BJ (cell line): ENCODE results near the gene ZER1. TPM values are rescaled to one million over a fixed set of nuclear protein-coding genes. Genes with fewer than 3 reads are reported as not detected.

Source experiments
- CTCF ChIA-PET: fragments of 350-600 bp; formaldehyde crosslinking; extraction: SDS; loops from one replicate; lab custom pipeline; 2021; ENCODE audit warnings: antibody characterized with exemption, inconsistent platforms; lab: Yijun Ruan, JAX
- POLR2A ChIA-PET: fragments of 300-600 bp; sonication (Branson Sonifier 250); formaldehyde crosslinking; extraction: SDS; loops from one replicate; lab custom pipeline; 2021; ENCODE audit warnings: antibody characterized with exemption; lab: Charles Lee
- DNase-seq: peaks from one replicate; pipeline ENCODE4 v3.0.0-alpha.2; 2011; ENCODE audit warnings: low read depth
- H3K27me3 ChIP-seq: 2 replicates; pipeline ENCODE4 v1.6.0; 2011; ENCODE audit warnings: low read length; ENCODE audit not compliant: control insufficient read depth, insufficient read depth
- H3K36me3 ChIP-seq: 2 replicates; pipeline ENCODE4 v1.5.1; 2011; ENCODE audit warnings: low read length; ENCODE audit not compliant: control insufficient read depth, insufficient read depth
- H3K4me3 ChIP-seq: 2 replicates; pipeline ENCODE4 v1.5.1; 2011; ENCODE audit warnings: low read depth, mild to moderate bottlenecking, control low read depth, low read length
- polyA plus RNA-seq: library from polyadenylated mRNA; depleted of rRNA; stranded (reverse); fragments of >200 nt; gene quantifications from 2 replicates; pipeline ENCODE4 v1.2.3, GENCODE V29; 2011
- TF ChIP-seq, protein P1 (sequence below): IDR thresholded peaks from 2 replicates; pipeline ENCODE4 v1.5.1; 2011; ENCODE audit warnings: low read depth, mild to moderate bottlenecking, control low read depth, inconsistent platforms, low read length, moderate library complexity; ENCODE audit not compliant: insufficient read depth

The ZER1 gene
- polyA plus RNA-seq, 1 experiment = 64.5 TPM

DNA sequence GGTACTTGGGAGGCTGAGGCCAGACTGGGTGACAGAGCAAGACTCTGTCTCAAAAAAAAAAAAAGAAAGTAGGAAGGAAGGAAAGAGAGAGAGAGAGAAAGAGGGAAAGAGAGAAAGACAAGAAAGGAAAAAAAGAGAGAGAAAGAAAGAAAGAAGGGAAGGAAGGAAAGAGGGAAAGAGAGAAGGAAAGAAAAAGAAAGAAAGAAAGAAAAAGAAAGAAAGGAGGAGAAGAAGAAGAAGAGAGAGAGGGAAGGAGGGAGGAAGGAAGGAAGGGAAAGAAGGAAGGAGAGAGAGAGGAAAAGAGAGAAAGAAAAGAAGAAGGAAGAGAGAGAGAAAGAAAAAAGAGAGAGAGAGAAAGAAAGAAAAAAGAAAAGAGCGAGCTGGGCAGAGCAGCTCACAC lies 3.1 kb upstream of the ZER1 start:
- no peak for DNase-seq
- TF ChIP-seq, protein P1, sequence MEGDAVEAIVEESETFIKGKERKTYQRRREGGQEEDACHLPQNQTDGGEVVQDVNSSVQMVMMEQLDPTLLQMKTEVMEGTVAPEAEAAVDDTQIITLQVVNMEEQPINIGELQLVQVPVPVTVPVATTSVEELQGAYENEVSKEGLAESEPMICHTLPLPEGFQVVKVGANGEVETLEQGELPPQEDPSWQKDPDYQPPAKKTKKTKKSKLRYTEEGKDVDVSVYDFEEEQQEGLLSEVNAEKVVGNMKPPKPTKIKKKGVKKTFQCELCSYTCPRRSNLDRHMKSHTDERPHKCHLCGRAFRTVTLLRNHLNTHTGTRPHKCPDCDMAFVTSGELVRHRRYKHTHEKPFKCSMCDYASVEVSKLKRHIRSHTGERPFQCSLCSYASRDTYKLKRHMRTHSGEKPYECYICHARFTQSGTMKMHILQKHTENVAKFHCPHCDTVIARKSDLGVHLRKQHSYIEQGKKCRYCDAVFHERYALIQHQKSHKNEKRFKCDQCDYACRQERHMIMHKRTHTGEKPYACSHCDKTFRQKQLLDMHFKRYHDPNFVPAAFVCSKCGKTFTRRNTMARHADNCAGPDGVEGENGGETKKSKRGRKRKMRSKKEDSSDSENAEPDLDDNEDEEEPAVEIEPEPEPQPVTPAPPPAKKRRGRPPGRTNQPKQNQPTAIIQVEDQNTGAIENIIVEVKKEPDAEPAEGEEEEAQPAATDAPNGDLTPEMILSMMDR = no peak
- ChIA-PET POLR2A (no interaction called here), CTCF (no interaction called here)
- H3K36me3 ChIP-seq = no peaks in the 10 kb centered on the region
- no peak overlapping the region for H3K4me3 ChIP-seq
- H3K27me3 ChIP-seq = no peaks in the 10 kb centered on the region

DNA sequence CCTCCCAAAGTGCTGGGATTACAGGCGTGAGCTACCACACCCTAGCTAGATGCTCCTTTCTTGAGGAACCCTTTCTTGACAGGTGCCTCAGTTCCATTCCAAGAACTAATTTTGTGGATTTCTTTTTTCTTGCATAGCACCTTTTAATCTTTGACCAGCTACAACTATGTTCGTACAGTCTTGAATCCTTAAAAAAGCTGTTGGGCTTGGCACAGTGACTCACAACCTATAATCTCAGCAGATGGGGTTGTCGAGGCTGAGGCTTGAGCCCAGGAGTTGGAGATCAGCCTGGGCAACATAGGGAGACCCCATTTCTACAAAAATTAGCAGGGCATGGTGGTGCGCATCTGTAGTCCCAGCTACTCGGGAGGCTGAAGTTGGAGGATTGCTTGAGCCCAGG lies 1.3 kb upstream of the ZER1 start:
- TF ChIP-seq, protein P1 = no peak
- Histone ChIP-seq H3K27me3 (no peaks in the 10 kb centered on the region), H3K36me3 (peaks cover 1% of the 10 kb centered on the region; the same call in 1 of the 2 replicates), H3K4me3 (no peak overlapping the region)
- POLR2A ChIA-PET = no interaction called here
- CTCF ChIA-PET = interaction anchor here (1.7 kb wide), 1 partner anchor 9 kb away, joined by 5 read pairs; no protein-coding TSS in a partner anchor
- DNase-seq = no peak

DNA sequence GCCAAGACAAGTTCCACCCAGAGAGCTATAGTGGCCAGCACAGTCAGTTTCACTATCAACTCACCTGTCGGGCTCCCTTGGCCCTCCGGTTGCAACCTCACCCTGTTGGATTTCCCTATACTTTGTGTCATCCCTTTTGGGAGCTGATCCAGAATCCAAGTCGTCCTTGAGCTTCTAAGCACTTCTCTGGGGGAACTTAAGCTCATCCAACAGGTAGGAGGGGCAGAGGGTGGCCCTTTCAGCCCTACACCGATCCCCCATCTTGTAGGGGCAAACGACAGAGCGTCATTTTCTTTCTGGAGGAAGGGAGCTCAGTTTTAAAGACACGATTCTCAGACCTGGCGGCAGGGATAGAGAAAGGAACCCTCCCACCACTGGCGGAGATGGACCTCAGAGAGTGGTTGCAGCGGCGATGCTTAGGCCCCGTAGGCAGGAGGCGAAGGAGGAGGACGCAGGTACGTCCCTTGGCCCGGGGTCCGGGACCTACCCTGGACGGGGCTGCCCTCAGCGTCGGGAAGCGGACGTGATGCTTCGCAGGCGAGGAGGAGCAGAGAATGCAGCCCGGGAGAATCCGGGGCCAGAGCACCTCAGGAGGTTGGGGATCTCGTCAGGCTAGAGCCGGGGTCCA lies 519 bp downstream of the ZER1 start:
- Histone ChIP-seq H3K36me3 (peaks cover 1% of the 10 kb centered on the region; the same call in 1 of the 2 replicates), H3K4me3 (peak overlapping the region; percentile 69), H3K27me3 (no peaks in the 10 kb centered on the region)
- ChIA-PET POLR2A (no interaction called here), CTCF (interaction anchor here (0.7 to 1.6 kb wide), 5 partner anchors 9 to 647 kb away, joined by 3 to 5 read pairs (median 4); partner anchors contain the start of gene ENDOG)
- TF ChIP-seq, protein P1 = no peak
- DNase-seq = no peak

DNA sequence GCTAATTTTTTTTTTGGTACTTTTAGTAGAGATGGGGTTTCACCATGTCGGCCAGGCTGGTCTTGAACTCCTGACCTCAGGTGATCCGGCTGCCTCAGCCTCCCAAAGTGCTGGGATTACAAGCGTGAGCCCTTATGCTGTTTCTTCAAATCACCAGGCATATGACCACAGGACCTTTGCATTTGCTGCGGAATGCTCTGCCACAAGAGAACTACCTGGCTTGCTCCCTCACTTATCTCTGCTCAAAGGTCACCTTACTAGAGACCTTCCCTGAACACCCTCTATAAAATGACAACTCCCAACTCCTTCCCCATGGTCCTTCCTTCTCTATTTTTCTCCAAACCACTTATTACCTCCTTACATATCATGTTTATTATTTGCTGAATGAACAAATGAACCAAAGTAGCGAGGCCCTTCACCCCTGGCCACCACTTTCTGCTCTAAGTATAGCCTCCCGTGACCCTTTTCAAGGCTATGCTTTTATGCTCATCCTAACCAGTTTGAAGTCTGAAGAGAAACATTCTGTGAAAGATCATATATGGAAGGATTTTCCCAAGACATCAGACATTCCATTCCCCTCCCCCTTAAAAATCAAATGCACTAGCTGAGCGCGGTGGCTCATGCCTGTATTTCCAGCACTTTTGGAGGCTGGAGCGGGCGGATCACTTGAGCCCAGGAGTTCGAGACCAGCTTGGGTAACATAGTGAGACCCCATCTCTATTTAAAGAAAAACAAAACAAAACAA lies 1.3 kb downstream of the ZER1 start:
- Histone ChIP-seq H3K36me3 (peaks cover 1% of the 10 kb centered on the region), H3K4me3 (peak overlapping the region; percentile 69), H3K27me3 (no peaks in the 10 kb centered on the region)
- no peak for DNase-seq
- ChIA-PET POLR2A (no interaction called here), CTCF (interaction anchor here (0.7 to 1.6 kb wide), 4 partner anchors 9 to 646 kb away, joined by 3 to 5 read pairs (median 4); partner anchors contain the start of gene ENDOG)
- TF ChIP-seq, protein P1 = no peak

DNA sequence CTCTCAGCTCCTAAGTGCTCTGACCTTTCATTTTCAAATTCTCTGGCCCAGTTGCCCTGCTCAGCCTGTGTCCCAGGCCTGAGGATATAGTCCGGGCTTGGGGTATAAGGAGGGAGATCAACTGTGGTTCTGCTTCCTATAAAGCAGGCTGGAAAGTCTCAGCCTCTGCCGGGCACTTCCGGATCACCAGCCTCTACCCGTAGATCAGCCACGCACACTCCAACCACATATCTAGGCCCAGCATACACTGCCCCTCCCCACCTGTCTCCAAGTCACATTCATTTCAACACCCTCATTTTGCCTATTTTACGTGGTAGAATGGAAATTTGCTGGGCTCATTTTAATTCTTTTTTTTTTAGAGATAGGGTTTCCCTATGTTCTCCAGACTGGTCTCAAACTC lies 3.1 kb downstream of the ZER1 start:
- H3K4me3 ChIP-seq = no peak overlapping the region
- H3K36me3 ChIP-seq = peaks cover 3% of the 10 kb centered on the region
- ChIA-PET POLR2A (no interaction called here), CTCF (interaction anchor here (1.0 to 1.2 kb wide), 2 partner anchors 23 to 35 kb away, joined by 3 to 4 read pairs; no protein-coding TSS in a partner anchor)
- TF ChIP-seq, protein P1 = no peak
- DNase-seq = no peak
- H3K27me3 ChIP-seq = no peaks in the 10 kb centered on the region
